SK-N-SH treated with all-trans-retinoic acid at 6 μM for 48 hours (cell line): ENCODE results near the gene NPIPB2.

Experiments used
- ARNTL ChIP-seq: fragments of 450-650 bp; formaldehyde crosslinking; IDR thresholded peaks from 2 replicates; pipeline ENCODE4 v1.5.0; 2020; ENCODE audit warnings: low read depth, mild to moderate bottlenecking, moderate library complexity, borderline replicate concordance
- BACH2 ChIP-seq: fragments of 250-450 bp; sonication (Bioruptor Pico); IDR thresholded peaks from 2 replicates; pipeline ENCODE4 v1.9.0; 2021; ENCODE audit warnings: mild to moderate bottlenecking, borderline replicate concordance
- OSR1 ChIP-seq: fragments of 250-450 bp; sonication (Bioruptor Pico); IDR thresholded peaks from 2 replicates; pipeline ENCODE4 v1.8.0; 2022; ENCODE audit warnings: moderate library complexity, mild to moderate bottlenecking, inconsistent platforms
- PPARA ChIP-seq: fragments of 250-450 bp; sonication (Bioruptor Pico); IDR thresholded peaks from 2 replicates; pipeline ENCODE4 v1.5.0; 2020; ENCODE audit warnings: mild to moderate bottlenecking, borderline replicate concordance
- RARB ChIP-seq: fragments of 250-450 bp; sonication (Bioruptor Pico); IDR thresholded peaks from 2 replicates; pipeline ENCODE4 v1.8.0; 2021; ENCODE audit warnings: mild to moderate bottlenecking, moderate library complexity
- SNAI2 ChIP-seq: fragments of 250-450 bp; sonication (Bioruptor Pico); IDR thresholded peaks from 2 replicates; pipeline ENCODE4 v1.5.0; 2020; ENCODE audit warnings: mild to moderate bottlenecking, moderate library complexity
- TCF4 ChIP-seq: fragments of 250-450 bp; sonication (Bioruptor Pico); IDR thresholded peaks from 2 replicates; pipeline ENCODE4 v1.8.0; 2021; ENCODE audit warnings: mild to moderate bottlenecking, moderate library complexity, borderline replicate concordance
- TOX ChIP-seq: fragments of 250-450 bp; sonication (Bioruptor Pico); IDR thresholded peaks from 2 replicates; pipeline ENCODE4 v1.8.0; 2021; ENCODE audit warnings: mild to moderate bottlenecking, moderate library complexity, borderline replicate concordance
- ZC3H10 ChIP-seq: fragments of 250-450 bp; sonication (Bioruptor Pico); IDR thresholded peaks from 2 replicates; pipeline ENCODE4 v1.5.1; 2021; ENCODE audit warnings: mild to moderate bottlenecking, moderate library complexity
- ZNF70 ChIP-seq: fragments of 450-650 bp; formaldehyde crosslinking; IDR thresholded peaks from 2 replicates; pipeline ENCODE4 v1.5.0; 2020; ENCODE audit warnings: mild to moderate bottlenecking, moderate library complexity
- TF ChIP-seq, protein P1 (sequence below): fragments of 250-450 bp; sonication (Bioruptor Pico); IDR thresholded peaks from 2 replicates; pipeline ENCODE4 v1.8.0; 2020; ENCODE audit warnings: mild to moderate bottlenecking, moderate library complexity, borderline replicate concordance
- TF ChIP-seq, protein P2 (sequence below): fragments of 250-450 bp; sonication (Bioruptor Pico); IDR thresholded peaks from 2 replicates; pipeline ENCODE4 v1.8.0; 2021; ENCODE audit warnings: low read depth, mild to moderate bottlenecking, moderate library complexity, borderline replicate concordance

- TF ChIP-seq PPARA (no peak), ARNTL (no peak), BACH2 (CRISPR knock-in tag) (no peak), ZC3H10 (no peak), ZNF70 (CRISPR knock-in tag) (no peak), TOX (CRISPR knock-in tag) (no peak), OSR1 (CRISPR knock-in tag) (no peak), SNAI2 (no peak), TCF4 (no peak), RARB (CRISPR knock-in tag) (no peak)
- TF ChIP-seq, protein P1, sequence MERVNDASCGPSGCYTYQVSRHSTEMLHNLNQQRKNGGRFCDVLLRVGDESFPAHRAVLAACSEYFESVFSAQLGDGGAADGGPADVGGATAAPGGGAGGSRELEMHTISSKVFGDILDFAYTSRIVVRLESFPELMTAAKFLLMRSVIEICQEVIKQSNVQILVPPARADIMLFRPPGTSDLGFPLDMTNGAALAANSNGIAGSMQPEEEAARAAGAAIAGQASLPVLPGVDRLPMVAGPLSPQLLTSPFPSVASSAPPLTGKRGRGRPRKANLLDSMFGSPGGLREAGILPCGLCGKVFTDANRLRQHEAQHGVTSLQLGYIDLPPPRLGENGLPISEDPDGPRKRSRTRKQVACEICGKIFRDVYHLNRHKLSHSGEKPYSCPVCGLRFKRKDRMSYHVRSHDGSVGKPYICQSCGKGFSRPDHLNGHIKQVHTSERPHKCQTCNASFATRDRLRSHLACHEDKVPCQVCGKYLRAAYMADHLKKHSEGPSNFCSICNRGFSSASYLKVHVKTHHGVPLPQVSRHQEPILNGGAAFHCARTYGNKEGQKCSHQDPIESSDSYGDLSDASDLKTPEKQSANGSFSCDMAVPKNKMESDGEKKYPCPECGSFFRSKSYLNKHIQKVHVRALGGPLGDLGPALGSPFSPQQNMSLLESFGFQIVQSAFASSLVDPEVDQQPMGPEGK (CRISPR knock-in tag) = no peak
- TF ChIP-seq, protein P2, sequence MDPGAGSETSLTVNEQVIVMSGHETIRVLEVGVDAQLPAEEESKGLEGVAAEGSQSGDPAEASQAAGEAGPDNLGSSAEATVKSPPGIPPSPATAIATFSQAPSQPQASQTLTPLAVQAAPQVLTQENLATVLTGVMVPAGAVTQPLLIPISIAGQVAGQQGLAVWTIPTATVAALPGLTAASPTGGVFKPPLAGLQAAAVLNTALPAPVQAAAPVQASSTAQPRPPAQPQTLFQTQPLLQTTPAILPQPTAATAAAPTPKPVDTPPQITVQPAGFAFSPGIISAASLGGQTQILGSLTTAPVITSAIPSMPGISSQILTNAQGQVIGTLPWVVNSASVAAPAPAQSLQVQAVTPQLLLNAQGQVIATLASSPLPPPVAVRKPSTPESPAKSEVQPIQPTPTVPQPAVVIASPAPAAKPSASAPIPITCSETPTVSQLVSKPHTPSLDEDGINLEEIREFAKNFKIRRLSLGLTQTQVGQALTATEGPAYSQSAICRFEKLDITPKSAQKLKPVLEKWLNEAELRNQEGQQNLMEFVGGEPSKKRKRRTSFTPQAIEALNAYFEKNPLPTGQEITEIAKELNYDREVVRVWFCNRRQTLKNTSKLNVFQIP (CRISPR knock-in tag) = no peak
Observed at GRCh38 chr16:11988258-11988978, 46.6 kb upstream of the NPIPB2 start.
